Neural cell (in vitro differentiated cells): Measurements from ENCODE around the gene RPL28.

ENCODE experiments used
- EZH2 ChIP-seq: fragments of 200-600, 300-800 bp; shearing (Covaris generic), sonication (generic); IDR thresholded peaks from 2 replicates; pipeline ENCODE4 v1.6.1; 2014; ENCODE audit warnings: antibody characterized with exemption, low read length, borderline replicate concordance, mild to moderate bottlenecking; ENCODE audit not compliant: insufficient read depth, poor library complexity, severe bottlenecking
- POLR2AphosphoS5 ChIP-seq: IDR thresholded peaks from 2 replicates; pipeline ENCODE4 v1.6.1; 2012
- TF ChIP-seq, protein P1 (sequence below): fragments of 450-650 bp; IDR thresholded peaks from 2 replicates; pipeline ENCODE4 v1.5.1; 2014; ENCODE audit warnings: antibody characterized with exemption, mild to moderate bottlenecking, moderate library complexity; ENCODE audit not compliant: poor library complexity, severe bottlenecking

DNA sequence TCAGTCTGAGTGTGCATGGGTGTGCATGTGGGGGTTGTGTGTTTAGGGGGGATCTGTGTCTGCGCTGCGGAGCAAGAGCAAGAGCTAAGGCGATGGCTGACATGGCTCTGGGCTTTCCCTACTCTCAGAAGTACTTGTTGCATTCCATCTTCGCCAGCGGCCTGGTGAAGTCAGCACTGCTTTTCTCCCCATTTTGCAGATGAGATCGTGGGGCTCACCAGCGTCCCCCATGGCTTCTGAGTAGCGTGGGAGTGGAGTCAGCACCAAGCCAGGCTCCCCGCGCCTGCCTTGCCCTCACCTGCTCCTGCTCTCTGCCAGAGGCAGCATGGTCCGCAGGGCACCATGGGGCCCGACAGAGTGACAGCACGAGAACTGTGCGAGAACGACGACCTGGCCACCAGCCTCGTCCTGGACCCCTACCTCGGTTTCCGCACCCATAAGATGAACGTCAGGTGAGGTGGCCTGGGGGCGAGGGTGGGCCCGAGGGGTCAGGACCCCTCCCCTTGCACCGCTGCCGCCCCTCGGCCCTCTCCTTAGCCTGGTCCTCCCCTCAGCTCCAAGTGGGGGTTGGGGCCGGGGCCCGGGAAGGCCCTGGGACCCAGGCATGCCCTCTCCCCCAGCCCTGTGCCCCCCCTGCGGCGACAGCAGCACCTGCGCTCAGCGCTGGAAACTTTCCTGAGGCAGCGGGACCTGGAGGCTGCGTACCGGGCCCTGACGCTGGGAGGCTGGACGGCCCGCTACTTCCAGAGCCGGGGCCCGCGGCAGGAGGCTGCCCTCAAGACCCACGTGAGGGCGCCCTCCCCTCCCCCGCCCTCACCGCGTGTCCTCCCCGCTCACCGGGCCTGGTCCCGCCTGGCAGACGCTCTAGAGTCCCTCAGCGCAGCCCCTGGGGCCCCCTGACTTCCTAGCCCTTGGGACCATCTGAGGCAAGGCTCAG is 43.9 kb upstream of the RPL28 start:
- TF ChIP-seq, protein P1, sequence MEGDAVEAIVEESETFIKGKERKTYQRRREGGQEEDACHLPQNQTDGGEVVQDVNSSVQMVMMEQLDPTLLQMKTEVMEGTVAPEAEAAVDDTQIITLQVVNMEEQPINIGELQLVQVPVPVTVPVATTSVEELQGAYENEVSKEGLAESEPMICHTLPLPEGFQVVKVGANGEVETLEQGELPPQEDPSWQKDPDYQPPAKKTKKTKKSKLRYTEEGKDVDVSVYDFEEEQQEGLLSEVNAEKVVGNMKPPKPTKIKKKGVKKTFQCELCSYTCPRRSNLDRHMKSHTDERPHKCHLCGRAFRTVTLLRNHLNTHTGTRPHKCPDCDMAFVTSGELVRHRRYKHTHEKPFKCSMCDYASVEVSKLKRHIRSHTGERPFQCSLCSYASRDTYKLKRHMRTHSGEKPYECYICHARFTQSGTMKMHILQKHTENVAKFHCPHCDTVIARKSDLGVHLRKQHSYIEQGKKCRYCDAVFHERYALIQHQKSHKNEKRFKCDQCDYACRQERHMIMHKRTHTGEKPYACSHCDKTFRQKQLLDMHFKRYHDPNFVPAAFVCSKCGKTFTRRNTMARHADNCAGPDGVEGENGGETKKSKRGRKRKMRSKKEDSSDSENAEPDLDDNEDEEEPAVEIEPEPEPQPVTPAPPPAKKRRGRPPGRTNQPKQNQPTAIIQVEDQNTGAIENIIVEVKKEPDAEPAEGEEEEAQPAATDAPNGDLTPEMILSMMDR = no peak
- no peak for TF ChIP-seq EZH2
- no peak for TF ChIP-seq POLR2AphosphoS5
